ENCODE data around the gene NF2.

NF2 gene

DNA sequence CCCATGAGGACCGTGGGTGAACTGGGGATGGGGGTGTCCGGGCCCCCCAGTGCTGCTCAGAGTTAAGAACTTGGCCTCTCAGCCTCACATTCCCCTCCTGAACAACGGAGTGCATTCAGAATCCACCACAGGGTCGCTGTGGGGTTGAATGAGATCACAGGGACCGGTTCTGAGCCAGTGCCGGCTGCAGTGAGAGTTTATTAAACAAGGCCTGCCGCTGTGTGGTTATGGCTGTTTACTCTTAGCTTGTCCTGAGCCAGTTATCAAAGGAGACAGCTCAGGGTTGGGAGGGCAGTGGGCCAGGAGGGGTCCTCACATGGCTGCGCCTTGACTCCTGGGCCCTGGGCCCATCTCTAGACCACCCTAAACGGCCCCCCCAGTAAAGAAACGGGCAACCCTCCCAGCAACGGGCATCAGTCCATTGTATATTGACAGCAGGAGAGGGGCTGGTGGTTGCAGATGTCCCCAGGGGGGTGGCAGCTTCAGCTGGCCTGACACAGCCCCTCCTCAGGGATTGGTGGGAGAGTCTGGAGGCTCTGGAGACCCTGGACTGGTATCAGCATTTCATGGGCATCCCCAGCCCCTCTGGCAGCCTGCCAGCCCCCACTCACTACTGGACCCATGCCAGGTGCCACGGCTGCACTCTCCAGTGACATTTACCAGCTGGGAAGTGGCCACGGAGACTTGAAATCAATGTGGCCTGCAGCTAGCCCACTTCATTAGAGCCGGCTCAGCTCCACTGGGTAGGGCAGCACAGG, 101.3 kb downstream of the NF2 start:
- no peak for DNase-seq

DNA sequence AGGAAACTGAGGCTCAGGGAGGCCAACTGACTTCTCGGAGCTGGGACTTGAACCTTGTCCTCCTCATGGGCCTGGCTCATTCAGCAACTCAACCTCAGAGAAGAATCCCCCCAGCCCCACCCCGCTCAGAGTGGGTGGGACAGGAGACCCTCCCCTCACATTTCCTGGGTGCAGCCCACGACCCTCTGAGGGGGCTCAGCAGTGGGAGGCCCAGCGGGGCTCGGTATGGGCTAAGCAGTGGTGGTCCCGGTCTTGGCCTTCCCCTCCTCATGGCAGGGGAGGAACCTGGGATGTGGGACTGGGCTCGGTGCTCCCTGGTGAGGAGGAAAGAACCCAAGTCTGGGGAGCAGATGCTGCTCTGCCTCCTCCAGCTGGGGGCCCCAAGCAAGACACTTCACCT, 102.2 kb downstream of the NF2 start:
- DNase-seq = no peak

DNA sequence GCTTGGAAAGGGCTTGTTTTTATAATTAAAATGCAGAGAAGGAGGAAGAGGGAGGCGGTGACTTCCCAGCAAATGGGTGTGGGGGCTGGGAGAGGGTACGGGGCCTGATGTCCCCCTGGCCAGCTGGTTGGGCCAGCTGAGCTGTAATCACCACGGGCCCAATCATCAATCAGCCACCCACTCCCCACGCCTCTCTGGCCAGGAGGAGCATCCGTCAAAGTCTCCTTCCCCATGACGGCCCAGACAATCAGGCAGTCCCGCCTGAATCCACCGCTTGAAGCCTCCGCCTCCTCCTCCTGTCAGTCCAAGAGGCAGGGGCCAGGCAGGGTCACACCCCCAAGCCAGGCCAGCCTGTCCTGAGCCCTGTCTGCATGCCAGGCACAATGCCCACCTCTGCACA, 103.1 kb downstream of the NF2 start:
- no peak for DNase-seq

DNA sequence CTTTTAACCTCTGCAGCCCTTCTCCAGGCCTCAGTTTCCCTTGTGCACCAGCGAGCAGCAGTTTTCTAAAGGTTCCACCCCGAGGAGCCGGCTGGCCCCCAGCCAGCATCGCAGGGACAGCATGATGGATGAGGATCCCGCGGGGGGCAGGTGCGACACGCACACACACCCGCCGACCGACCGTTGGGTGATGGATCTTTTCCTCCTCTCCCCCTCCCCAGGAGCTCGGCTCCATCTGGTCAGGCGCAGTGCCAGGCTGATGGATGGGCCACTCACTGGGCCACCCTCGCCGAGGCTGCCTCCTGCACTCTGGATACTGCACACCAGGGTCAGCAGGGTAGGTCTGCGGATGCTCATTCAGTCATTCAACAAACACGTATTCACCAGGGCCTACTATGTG, 103.6 kb downstream of the NF2 start:
- DNase-seq = no peak

DNA sequence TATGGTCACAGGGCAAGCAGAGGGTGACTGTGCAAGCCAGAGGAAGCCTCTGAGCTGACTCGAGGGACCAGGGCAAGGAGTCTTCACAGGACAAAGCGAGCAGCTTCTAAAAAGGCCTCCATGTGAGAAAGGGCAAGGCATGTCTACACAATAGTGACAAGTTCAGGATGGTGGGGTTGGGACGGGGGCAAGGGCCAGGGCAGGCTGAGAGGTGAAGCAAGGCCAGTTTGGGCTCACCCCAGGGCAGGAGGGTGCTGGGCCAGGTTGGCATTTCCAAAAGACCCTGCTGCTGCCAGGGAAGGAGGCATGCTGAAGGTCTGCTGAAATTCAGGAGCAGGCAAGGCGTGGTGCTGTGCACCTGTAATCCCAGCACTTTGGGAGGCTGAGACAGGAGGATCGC, 104.0 kb downstream of the NF2 start:
- no peak for DNase-seq

DNA sequence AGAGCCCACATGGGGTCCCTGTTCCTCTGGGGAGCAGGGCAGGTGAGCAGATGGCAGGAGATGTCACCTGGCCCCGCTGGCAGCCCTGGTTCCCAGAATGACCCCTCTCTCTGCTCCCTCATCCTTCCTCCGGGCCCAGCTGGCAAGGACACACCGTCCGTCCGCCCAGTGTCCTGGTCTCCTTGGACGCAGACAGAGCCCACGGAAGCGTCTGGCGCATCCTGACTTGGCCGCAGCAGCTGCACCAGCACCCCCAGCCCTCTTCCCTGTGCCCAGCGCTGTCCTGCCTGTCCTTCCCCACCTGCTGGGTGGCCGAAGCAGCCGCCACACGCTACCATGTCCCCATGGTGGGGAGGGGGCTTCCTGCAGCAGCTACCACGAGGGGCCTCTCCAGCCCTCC, 106.8 kb downstream of the NF2 start:
- DNase-seq = no peak

DNA sequence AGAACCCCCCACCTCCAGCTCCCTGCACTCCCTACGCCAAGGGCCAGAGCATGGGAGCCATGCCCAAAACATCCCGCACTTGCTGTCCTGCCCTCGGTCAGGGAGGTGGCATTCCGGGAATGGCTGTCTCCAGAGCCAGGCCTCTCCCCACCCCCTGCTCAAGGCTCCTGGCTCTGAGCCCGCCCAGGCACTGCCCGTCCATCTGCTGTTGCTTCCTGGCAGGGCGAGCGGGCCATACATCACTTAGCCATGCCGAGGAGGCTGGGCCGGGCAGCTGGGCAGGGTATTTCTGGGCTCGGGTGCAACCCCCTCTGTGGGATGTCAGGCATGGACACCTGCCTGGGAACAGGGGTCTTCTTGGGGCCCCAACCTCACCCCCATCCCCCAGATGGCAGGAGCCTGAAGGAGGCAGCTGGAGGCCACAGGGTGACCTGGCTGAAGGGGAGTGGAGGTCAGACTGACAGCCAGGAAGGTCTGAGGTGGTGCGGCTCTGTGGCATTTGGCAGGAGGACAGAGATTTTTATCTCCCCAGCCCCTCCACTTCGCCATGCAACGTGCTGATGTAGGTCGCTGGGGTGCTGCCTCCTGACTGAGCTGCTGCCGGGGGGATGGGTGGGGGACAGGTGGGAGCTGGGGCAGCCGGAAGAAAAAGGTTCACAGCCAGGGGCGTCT, 107.6 kb downstream of the NF2 start:
- no peak for DNase-seq

DNA sequence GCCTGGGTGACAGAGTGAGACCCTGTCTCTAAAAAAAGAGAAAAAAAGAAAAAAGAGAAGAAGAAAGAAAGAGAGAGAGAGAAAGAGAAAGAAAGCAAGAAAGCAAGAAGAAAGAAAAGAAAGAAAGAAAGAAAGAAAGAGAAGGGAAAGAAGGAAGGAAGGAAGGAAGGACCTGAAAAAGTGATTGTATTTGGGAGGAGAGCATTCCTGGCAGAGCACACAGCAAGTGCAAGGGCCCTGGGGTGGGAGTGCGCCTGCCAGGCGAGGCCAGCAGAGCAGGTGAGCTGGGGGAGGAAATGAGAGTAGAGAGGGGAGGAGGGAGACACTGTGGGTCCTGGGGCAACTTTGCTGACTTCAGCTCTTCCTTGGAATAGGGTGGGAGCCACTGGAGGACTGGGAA, 108.7 kb downstream of the NF2 start:
- DNase-seq = no peak

DNA sequence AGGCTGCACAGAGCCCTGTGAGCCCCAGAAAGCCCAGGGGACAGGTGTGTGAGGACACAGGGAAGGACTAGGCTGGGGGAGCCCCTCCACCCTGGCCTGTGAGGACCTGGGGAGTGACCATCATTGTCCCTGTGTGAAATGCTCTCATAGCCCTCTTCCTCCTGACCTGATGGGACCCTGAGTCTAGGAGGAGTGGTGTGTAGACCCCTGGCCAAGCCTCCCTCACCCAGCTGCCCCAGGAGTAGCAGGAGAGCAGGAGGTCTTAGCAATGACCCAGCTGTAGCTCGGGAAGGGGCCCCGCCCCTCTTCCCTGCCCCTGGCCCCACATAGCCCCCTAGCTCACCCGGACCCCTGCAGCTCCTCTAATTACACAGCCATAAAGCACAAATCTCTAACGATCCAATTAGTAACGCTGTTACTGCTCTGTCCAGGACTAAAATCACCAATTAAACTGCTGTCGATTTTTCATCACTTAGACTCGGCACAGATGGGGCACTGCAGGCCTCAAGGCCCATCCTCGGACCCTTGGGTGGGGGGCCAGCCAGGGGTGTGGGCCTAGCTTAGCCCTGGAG, 109.8 kb downstream of the NF2 start:
- no peak for DNase-seq

DNA sequence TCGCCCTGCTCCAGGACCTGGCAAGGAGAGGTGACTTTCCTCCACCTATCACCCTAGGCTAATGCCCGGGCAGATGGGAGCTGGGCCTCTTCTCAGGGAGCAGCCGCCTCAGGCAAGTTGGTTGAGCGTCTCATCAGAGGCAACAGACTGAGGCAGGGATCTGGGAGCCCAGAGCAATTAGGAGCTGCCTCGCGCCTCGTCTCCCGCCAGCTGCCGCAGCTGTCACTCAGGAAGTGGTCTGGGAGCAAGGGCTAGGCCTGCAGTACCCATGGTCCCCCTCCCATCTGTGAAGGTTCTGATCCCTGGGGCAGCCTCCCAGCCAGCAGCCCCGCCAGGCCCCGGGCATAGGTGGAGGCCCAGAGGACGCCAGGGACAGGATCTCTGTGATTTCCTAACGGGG, 111.8 kb downstream of the NF2 start:
- no peak for DNase-seq

DNA sequence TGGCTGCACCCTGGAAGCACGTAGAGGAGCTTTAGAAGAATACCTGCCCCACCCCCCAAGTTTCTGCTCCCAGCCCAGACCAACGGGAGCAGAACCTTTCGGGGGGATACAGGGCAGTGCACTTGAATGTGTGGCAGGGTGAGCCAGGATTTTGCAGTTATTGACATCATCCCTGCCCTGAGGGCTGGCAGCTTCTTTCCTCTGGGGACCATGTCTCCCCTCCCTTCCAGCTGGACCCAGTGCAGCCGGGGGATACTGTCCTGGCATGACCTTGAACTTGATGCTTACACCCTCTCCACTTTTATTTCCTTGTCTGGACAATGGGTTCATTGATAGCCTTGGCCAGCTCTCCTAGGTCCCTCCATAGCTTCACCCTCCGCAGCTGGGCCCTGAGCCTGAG, 112.3 kb downstream of the NF2 start:
- no peak for DNase-seq

DNA sequence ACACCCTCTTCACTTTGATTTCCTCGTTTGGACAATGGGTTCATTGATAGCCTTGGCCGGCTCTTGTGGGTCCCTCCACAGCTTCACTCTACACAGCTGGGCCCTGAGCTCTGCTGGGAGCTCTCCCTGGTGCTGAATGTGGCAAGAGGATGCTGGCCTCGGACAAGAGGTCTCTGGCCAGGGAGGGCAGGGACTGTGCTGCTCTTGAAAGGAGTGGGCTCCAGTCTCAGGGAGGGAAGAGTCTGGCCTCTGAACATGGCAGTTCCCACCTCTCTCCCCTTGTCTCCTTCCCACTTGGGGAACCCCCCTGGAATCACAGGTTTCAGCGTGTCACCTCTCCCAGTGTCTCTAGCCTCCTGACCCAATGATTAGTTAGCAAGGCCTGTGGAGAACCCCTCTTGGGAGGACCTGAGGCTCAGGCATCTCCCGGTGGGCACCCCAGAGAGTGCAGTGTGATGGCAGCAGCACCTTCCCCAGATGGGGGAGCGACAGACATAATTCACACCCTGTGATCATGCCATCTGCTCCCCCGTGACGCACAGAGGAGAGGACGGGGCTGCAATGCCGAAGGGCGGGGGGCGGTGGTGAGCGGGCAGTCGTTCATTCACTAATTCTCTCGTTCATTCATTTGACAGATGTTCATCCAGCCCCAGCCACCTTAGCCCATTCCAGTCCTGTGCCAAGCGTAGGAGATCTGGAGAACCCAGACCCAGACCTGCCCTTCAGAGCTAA, 113.5 kb downstream of the NF2 start:
- no peak for DNase-seq

DNA sequence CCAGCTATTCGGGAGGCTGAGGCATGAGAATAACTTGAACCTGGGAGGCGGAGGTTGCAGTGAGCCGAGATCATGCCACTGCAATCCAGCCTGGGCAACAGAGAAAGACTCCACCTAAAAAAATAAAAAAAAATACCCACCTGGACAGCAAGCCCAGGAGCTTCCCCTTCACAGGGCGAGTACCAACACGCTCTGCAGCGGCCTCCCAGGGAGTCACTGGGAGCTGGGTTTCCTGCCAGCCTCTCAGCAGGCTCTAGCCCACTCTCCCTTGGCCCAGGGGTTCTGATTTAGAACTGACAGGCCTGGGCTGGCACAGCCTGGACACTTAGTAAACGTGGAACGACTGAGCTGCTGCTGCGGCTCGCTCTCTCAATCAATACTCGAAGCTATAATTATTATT, 114.4 kb downstream of the NF2 start:
- no peak for DNase-seq

DNA sequence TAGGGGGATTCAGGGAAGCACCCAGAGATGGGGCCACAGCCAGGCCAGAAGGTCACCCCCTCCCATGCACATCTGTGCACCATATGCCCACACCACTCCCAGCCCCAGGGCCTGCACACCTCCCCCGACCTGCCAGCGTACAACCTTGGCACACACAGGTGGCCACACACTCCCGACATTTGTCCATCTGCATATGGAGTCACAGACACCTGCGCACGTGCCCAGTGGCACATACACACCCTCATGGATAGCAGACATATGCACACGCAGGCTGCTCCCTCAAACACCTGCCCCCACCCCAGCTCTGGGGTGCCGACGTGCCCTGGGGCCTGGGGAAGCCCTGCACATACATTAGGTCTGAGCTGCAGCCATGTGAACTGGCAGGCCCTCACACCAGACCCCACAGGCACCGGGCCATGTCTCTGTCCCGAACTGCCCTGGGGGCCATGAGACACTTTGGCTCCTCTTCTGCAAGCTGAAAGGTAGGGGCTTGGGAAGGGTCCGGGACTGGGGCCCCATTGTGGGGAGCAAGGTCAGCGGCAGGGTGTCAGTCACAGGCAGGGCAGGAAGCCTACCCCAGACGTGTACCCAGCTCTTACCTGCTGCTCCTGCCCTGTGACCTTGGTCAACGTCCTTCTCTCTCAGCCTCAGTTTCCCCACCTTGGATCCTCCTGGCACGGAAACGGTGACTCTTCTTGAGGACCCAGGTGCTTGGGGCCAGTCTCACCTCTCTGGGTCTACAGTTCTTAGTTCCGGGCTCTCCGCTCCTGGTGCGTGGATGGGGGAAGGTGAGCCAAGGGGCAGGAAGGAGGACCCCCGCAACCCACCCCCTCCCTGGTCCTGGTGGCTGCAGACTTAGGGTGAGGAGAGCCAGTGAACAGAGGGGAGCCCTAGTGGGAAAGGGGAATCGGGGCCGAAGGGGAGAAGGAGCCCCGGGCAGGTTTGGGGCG, 115.8 kb downstream of the NF2 start:
- no peak for DNase-seq

DNA sequence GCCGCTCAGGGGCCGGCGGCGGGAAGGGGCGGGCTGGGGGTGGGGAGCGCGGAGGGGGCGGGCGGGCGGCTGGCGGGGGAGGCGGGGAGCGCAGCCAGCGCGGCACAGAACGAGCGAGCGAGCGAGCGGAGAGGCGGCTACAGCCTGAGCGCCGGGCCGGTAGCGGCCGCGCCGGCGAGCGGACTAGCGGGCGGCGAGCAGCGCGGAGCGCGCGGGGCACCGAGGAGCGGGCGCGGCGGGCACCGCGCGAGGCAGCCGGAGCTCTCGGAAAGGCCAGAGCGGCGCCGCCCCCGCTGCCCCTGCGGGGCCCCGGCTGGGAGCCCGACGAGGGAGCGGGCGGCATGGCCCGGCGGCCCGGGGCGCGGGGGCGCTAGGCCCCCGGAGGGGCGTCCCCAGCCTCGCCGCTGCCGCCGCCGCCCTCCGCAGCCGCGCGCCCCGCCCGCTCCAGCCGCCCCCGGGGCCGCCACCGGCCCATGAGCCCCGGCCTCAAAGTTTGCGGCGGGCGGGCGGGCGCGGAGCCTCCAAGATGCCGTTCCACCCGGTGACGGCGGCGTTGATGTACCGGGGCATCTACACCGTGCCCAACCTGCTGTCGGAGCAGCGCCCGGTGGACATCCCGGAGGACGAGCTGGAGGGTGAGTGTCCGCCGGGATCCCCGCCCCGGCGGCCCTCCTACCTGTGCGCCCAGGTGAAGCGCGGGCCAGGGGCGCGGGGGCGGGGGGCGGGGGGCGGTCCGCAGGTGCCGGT, 116.6 kb downstream of the NF2 start, which contains the start of gene CABP7:
TSS of gene CABP7 (plus strand) at position 105 of the 747 bp plus-strand sequence. CDS start at position 527, 422 bp downstream.
- no peak for DNase-seq

DNA sequence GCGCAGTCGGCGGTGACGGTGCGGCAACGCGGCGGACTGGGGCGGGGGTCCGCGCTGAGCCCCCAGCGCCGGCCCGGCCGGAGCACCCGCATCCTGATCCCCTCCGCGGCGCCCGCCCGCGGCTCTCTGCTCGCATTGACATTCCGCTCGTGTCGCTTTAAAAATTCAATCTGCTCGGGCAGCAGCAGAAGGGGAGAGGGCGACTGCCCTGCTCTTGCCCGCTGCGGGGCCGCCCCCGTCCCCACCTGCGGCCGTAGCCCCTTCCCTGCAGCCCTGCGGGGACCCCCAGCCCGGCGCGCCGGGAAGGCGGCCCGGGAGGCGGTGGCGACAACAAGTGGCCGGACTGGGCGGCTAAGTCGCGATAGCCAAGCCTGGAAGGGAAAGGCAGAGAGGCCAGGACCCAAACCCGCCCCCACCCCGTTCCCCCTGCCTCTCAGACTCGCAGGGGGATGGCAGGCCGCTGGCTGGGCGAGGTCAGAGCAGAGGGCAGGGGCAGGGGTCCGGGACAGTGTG, 117.4 kb downstream of the NF2 start:
- no peak for DNase-seq

DNA sequence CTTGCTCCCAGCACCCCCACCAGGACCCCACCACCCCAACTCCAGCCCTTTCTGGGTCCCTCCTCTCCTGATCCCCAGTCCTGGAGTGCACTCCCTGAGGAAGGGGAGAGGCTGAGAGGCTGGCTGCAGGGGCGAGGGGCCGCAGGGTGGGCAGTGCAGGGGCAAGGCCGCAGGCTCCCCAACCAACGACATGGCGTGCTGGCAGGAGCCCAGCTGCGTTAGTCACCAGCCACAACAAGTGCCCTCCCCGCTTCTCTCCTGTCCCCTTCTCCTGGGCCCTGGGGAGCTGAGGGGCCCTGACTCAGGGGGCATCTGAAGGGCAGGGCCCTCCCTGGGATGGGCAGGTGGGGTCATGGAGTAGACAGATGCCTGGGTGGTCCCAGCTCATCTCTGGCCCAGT, 118.7 kb downstream of the NF2 start:
- no peak for DNase-seq

DNA sequence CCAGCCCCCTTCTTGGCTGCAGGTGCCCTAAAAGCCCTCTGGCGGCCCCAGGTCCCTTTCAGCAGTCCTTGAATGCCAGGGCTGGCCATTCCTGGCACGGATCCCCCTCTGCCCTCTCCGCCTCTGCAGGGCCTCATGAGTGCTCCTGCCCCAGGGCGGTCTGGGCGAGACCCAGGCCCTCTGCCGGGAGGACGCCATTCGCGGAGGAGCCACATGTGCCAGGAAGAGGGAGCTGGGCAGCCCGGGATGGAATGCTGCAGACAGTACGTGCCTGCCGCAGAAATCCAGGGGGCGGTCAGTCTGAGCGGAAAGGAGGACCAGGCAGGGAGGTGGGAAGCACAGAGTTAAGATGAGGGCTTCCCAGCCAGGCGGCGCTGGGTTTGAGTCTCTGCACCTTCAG, 119.2 kb downstream of the NF2 start:
- DNase-seq = no peak

DNA sequence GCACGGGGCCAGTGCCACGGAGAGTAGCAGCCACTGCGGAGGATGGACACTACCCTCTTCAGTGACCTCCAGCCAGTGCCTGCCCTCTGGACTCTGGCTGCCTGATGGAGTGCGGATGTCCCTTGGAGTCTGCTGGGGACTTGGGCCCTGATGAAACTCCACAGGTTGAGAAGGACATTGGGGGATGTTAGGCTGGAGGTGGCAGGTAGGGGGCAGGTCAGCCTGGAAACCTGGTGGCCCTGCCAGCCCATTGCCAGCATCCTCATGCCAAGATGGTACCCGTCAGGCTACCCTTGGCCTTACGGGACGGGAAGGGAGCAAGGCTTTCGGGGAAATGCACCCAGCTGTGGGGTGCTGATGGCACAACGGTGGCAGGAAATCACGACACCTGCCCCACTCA, 120.3 kb downstream of the NF2 start:
- no peak for DNase-seq

DNA sequence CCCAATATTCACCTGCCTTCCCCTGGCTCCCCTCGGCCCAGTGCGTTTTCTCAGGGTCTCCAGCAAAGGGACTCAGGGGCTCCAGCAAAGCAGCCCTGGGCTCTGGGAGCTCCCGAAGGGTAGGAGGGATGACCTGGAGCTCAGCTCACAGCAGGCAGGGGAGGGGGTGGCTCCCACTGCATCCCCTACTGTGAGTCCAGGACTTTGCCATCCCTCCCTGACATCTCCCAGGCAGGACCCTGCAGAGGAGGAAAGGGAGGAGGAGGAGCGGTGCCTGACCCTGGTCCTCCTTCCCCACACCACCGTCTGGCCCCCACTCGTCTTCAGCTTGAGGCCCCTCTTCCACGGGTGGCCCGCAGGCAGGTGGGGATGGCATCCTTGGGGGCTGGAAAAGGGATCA, 121.4 kb downstream of the NF2 start:
- no peak for DNase-seq

DNA sequence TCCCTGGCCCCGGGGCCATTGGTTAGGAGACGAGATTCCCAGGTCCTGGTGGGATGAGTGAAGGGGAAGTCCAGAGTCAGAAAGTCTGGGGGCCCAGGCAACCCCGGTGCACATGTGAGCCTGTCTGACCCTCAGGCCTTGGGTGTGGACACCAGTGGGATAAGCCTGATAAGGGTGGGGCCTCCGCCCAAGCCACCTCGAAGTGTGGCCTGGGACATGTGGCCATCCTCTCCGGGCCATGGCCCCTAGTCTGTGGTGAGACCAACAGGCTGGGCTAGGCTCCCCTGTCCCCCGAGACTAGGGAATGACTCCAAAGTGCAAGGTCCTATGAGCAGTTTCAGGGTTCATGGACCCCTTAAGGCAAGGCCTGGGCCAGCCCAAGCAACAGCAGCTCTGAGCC, 122.7 kb downstream of the NF2 start:
- DNase-seq = no peak
